Upper lobe of right lung (tissue), 1 donor: ENCODE data around the gene KREMEN2. TPM values are rescaled to one million over a fixed set of nuclear protein-coding genes. Genes with fewer than 3 reads are reported as not detected.

Source experiments
- ATAC-seq: fragments of 200-7000 bp; cut with Tn5 transposase; one replicate; pipeline ENCODE4 v1.9.1; 2020; ENCODE audit warnings: mild to moderate bottlenecking, moderate library complexity
- DNase-seq: peaks from one replicate; pipeline ENCODE4 v3.0.0-alpha.2; 2020
- H3K27ac ChIP-seq: fragments of 200-600 bp; one replicate; pipeline ENCODE4 v1.8.0; 2022
- H3K27me3 ChIP-seq: fragments of 200-600 bp; one replicate; pipeline ENCODE4 v1.8.0; 2022; ENCODE audit warnings: mild to moderate bottlenecking
- H3K36me3 ChIP-seq: fragments of 200-600 bp; one replicate; pipeline ENCODE4 v1.8.0; 2022
- H3K4me1 ChIP-seq: fragments of 200-600 bp; one replicate; pipeline ENCODE4 v1.8.0; 2022
- H3K4me3 ChIP-seq: fragments of 200-600 bp; one replicate; pipeline ENCODE4 v1.8.0; 2022; ENCODE audit warnings: mild to moderate bottlenecking
- H3K9me3 ChIP-seq: fragments of 200-600 bp; one replicate; pipeline ENCODE4 v1.8.0; 2022
- intact Hi-C: fragments of 100-400 bp; cut with DNase I; formaldehyde crosslinking; loops from one replicate; pipeline ENCODE4 v1.11.0; 2022
- total RNA-seq: library from RNA; stranded (reverse); fragmentation: NEBNext Ultra II Directional; extraction: Animal tissue kit (Norgen Biotek cat#: 25700); gene quantifications from one replicate; pipeline ENCODE4 v1.2.1, GENCODE V29; 2021
- TF ChIP-seq, protein P1 (sequence below): fragments of 200-600 bp; IDR thresholded peaks from one replicate; pipeline ENCODE4 v1.8.0; 2022; ENCODE audit warnings: antibody characterized with exemption
- donor health status: DM: no; HTN: yes; CAD: no; lungs with severe emphysema.

KREMEN2 gene
- total RNA-seq, 1 donor from 2014 or later = not detected

DNA sequence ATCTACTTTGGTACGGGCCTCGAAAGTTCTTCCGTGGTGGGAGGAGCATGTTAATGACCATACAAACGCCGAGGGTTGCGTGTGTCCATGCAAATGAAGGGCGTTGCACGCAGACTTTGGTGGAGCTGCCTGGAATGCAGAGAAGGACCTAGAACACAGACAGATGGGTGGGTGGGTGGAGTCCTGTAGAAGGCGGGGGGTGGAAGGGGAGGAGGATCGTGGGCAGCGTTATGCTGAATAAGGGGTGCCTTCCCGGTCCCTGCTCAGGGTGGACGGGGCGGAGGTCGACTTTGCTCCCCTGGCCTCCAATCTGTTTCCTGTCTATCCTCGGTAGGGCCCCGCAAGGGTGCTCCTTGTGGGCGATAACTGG lies 4.3 kb downstream of the KREMEN2 start:
- no peak for ATAC-seq
- peak overlapping the region; percentile 71 for H3K4me3 ChIP-seq
- no peak for DNase-seq
- no peaks in the 10 kb centered on the region for H3K36me3 ChIP-seq
- H3K27me3 ChIP-seq = peaks cover 52% of the 10 kb centered on the region
- peaks cover 42% of the 10 kb centered on the region for H3K4me1 ChIP-seq
- intact Hi-C loops = no loop called here
- H3K27ac ChIP-seq = no peak overlapping the region
- no peaks in the 10 kb centered on the region for H3K9me3 ChIP-seq
- TF ChIP-seq, protein P1, sequence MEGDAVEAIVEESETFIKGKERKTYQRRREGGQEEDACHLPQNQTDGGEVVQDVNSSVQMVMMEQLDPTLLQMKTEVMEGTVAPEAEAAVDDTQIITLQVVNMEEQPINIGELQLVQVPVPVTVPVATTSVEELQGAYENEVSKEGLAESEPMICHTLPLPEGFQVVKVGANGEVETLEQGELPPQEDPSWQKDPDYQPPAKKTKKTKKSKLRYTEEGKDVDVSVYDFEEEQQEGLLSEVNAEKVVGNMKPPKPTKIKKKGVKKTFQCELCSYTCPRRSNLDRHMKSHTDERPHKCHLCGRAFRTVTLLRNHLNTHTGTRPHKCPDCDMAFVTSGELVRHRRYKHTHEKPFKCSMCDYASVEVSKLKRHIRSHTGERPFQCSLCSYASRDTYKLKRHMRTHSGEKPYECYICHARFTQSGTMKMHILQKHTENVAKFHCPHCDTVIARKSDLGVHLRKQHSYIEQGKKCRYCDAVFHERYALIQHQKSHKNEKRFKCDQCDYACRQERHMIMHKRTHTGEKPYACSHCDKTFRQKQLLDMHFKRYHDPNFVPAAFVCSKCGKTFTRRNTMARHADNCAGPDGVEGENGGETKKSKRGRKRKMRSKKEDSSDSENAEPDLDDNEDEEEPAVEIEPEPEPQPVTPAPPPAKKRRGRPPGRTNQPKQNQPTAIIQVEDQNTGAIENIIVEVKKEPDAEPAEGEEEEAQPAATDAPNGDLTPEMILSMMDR = no peak

DNA sequence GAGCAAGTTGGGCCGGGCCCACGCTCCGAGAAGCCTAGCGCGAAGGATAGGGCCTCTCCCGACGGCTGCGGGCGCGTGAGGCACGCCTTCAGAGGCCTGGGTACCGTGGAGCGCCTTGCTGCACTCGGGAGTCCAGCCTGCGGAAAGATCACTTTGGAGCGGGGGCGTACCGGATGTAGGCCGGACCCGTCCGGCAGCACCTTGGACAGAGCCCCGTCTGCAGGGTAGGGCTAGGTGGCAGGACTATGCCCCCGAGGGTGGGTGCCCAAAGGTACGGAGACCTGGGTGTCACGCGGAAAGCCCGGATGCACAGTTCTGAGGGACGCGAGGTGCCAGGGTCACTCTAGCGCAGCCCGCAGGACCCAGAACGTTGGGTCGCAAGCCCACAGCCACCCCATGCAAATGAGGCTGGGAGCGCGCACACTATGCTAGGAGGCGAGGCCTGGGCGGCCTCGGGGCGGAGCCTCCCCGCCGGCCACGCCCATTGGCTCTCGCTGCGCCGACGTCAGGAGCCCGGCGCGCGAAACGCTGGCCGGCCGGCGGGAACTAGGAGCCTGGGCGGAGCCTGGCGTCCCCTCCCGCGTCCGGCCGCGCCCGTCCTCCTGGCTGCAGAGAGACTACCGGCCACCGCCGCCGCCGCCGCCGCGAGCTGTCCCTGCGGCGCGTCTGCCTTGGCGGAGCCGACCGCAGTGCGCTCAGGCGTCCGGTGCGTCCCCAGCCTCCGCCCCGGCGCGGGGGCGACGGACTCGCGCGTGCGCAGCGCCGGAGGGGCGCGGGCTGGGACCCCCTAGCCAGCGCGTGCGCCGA lies 4.9 kb downstream of the KREMEN2 start, which contains the start of gene PAQR4:
PAQR4 (plus strand) TSS at position 611 of the 807 bp plus-strand sequence. CDS start 327 bp downstream, outside the sequence.
- Histone ChIP-seq H3K9me3 (no peaks in the 10 kb centered on the region), H3K36me3 (no peaks in the 10 kb centered on the region), H3K4me3 (peak within 1 kb of the TSS; percentile 71), H3K27me3 (peaks cover 46% of the 10 kb centered on the region), H3K27ac (no peak within 1 kb of the TSS), H3K4me1 (peaks cover 36% of the 10 kb centered on the region)
- TF ChIP-seq, protein P1 = no peak
- ATAC-seq (peak; percentile 92), DNase-seq (peak; percentile 93)
- intact Hi-C loops = no loop called here

- H3K27me3 ChIP-seq = peaks cover 37% of the 10 kb centered on the region
- peak overlapping the region; percentile 71 for H3K4me3 ChIP-seq
- intact Hi-C loops = no loop called here
- H3K9me3 ChIP-seq = no peaks in the 10 kb centered on the region
- TF ChIP-seq, protein P1 = peak; percentile 44
- peak; percentile 89 for DNase-seq
- H3K27ac ChIP-seq = no peak overlapping the region
- H3K4me1 ChIP-seq = peaks cover 28% of the 10 kb centered on the region
- peak; percentile 63 for ATAC-seq
- H3K36me3 ChIP-seq = no peaks in the 10 kb centered on the region
Observed at GRCh38 chr16:2969545-2970521, 5.8 kb downstream of the KREMEN2 start.

- no peak overlapping the region for H3K27ac ChIP-seq
Observed at GRCh38 chr16:2970563-2970962, 6.5 kb downstream of the KREMEN2 start.

More at GRCh38 chr16:2970563-2970962, 6.5 kb downstream of the KREMEN2 start:
- intact Hi-C loops = no loop called here
- H3K9me3 ChIP-seq = no peaks in the 10 kb centered on the region
- H3K4me1 ChIP-seq = peaks cover 22% of the 10 kb centered on the region
- peak overlapping the region; percentile 71 for H3K4me3 ChIP-seq
- H3K36me3 ChIP-seq = no peaks in the 10 kb centered on the region
- peaks cover 29% of the 10 kb centered on the region for H3K27me3 ChIP-seq
- TF ChIP-seq, protein P1 = no peak
- no peak for DNase-seq
- ATAC-seq = no peak
